HepG2 (cell line): ENCODE data around the gene RANBP3. TPM values are rescaled to one million over a fixed set of nuclear protein-coding genes. Genes with fewer than 3 reads are reported as not detected.

Experiments used
- ARNT ChIP-seq: fragments of 450-650 bp; IDR thresholded peaks from 2 replicates; pipeline ENCODE4 v1.6.1; 2017
- CENPT ChIP-seq: sonication (generic); formaldehyde crosslinking; IDR thresholded peaks from 2 replicates; pipeline ENCODE4 v1.8.0; 2022; ENCODE audit warnings: low read depth, mild to moderate bottlenecking, moderate library complexity, missing genetic modification reagents
- DZIP1 ChIP-seq: sonication (generic); formaldehyde crosslinking; IDR thresholded peaks from 2 replicates; pipeline ENCODE4 v1.5.0; 2020; ENCODE audit warnings: mild to moderate bottlenecking, missing genetic modification reagents
- FOSL1 ChIP-seq: sonication (generic); formaldehyde crosslinking; IDR thresholded peaks from 2 replicates; pipeline ENCODE4 v1.9.0; 2021; ENCODE audit warnings: missing genetic modification reagents, borderline replicate concordance
- MED8 ChIP-seq: sonication (generic); formaldehyde crosslinking; IDR thresholded peaks from 2 replicates; pipeline ENCODE4 v1.8.1; 2023; ENCODE audit warnings: mild to moderate bottlenecking, missing genetic modification reagents; ENCODE audit not compliant: insufficient replicate concordance
- NFE2 ChIP-seq: sonication (generic); formaldehyde crosslinking; IDR thresholded peaks from 2 replicates; pipeline ENCODE4 v1.4.0; 2020; ENCODE audit warnings: missing genetic modification reagents
- NFE2L1 ChIP-seq: sonication (generic); formaldehyde crosslinking; IDR thresholded peaks from 2 replicates; pipeline ENCODE4 v1.4.0; 2020; ENCODE audit warnings: missing genetic modification reagents, mild to moderate bottlenecking, borderline replicate concordance
- PAF1 ChIP-seq: IDR thresholded peaks from 2 replicates; pipeline ENCODE4 v1.6.1; 2016; ENCODE audit warnings: missing genetic modification reagents, missing compliant biosample characterization
- PHF5A ChIP-seq: IDR thresholded peaks from one replicate; pipeline ENCODE4 v1.6.1; 2018; ENCODE audit warnings: low read depth, missing genetic modification reagents; ENCODE audit not compliant: unreplicated experiment
- RXRB ChIP-seq: IDR thresholded peaks from 2 replicates; pipeline ENCODE4 v1.6.1; 2016; ENCODE audit warnings: borderline replicate concordance, missing genetic modification reagents, missing compliant biosample characterization
- SALL1 ChIP-seq: sonication (generic); formaldehyde crosslinking; IDR thresholded peaks from 2 replicates; pipeline ENCODE4 v1.8.0; 2022; ENCODE audit warnings: mild to moderate bottlenecking, missing genetic modification reagents
- SALL2 ChIP-seq: sonication (generic); formaldehyde crosslinking; IDR thresholded peaks from 2 replicates; pipeline ENCODE4 v1.8.1; 2023; ENCODE audit warnings: mild to moderate bottlenecking, missing genetic modification reagents, inconsistent platforms
- STAT5B ChIP-seq: sonication (generic); formaldehyde crosslinking; IDR thresholded peaks from 2 replicates; pipeline ENCODE4 v1.4.0; 2020; ENCODE audit warnings: missing genetic modification reagents
- TCF12 ChIP-seq, 2 experiments: fragments of 450-650 bp in 1 of 2; sonication (generic) in 1 of 2; formaldehyde crosslinking in 1 of 2; IDR thresholded peaks; 2 replicates each; pipeline versions ENCODE4 v1.6.1 to v1.8.0; 2017 to 2022; ENCODE audit warnings: antibody characterized with exemption in 1 of 2, mild to moderate bottlenecking in 1 of 2, missing genetic modification reagents in 1 of 2, moderate library complexity in 1 of 2
- THAP11 ChIP-seq: IDR thresholded peaks from 2 replicates; pipeline ENCODE4 v1.6.1; 2016; ENCODE audit warnings: missing biosample characterization, missing genetic modification reagents
- ZMAT3 ChIP-seq: sonication (generic); formaldehyde crosslinking; conservative IDR thresholded peaks from 2 replicates; pipeline ENCODE4 v1.7.0; 2021; ENCODE audit warnings: missing genetic modification reagents
- ZNF12 ChIP-seq: sonication (generic); formaldehyde crosslinking; IDR thresholded peaks from 2 replicates; pipeline ENCODE4 v1.5.0; 2020; ENCODE audit warnings: missing genetic modification reagents
- ZNF256 ChIP-seq: sonication (generic); formaldehyde crosslinking; conservative IDR thresholded peaks from 2 replicates; pipeline ENCODE4 v1.4.0; 2020; ENCODE audit warnings: missing genetic modification reagents
- ZNF343 ChIP-seq: sonication (generic); formaldehyde crosslinking; IDR thresholded peaks from 2 replicates; pipeline ENCODE4 v1.4.0; 2020; ENCODE audit warnings: mild to moderate bottlenecking, missing genetic modification reagents
- ZNF543 ChIP-seq: sonication (generic); formaldehyde crosslinking; IDR thresholded peaks from 2 replicates; pipeline ENCODE4 v1.4.0; 2020; ENCODE audit warnings: mild to moderate bottlenecking, missing genetic modification reagents
- ZNF557 ChIP-seq: sonication (generic); formaldehyde crosslinking; IDR thresholded peaks from 2 replicates; pipeline ENCODE4 v1.4.0; 2020; ENCODE audit warnings: missing genetic modification reagents
- ZNF660 ChIP-seq: sonication (generic); formaldehyde crosslinking; IDR thresholded peaks from 2 replicates; pipeline ENCODE4 v1.5.1; 2020; ENCODE audit warnings: mild to moderate bottlenecking, low read depth, missing genetic modification reagents, borderline replicate concordance
- ZNF672 ChIP-seq: sonication (generic); formaldehyde crosslinking; IDR thresholded peaks from 2 replicates; pipeline ENCODE4 v1.8.1; 2022; ENCODE audit warnings: missing genetic modification reagents
- ZNF709 ChIP-seq: sonication (generic); formaldehyde crosslinking; IDR thresholded peaks from 2 replicates; pipeline ENCODE4 v1.5.0; 2020; ENCODE audit warnings: mild to moderate bottlenecking, missing genetic modification reagents
- ZNF883 ChIP-seq: sonication (generic); formaldehyde crosslinking; IDR thresholded peaks from 2 replicates; pipeline ENCODE4 v1.5.1; 2020; ENCODE audit warnings: mild to moderate bottlenecking, missing genetic modification reagents; ENCODE audit errors: not compliant biosample characterization
- polyA plus RNA-seq, 8 experiments: library from polyadenylated mRNA; depleted of rRNA in 3 of 8; stranded (reverse) in 7 of 8; unstranded in 1 of 8; fragments of >200 nt; fragmentation: Illumina TruSeq in 4 of 8; extraction: Trizol in 4 of 8; gene quantifications; 2 replicates each; pipeline versions ENCODE4 v1.2.1 to v1.2.3, GENCODE V29; 2011 to 2016; ENCODE audit warnings: low read depth in 4 of 8, missing spikeins in 1 of 8, mixed read lengths in 1 of 8; ENCODE audit not compliant: insufficient read depth in 1 of 8
- total RNA-seq, 5 experiments: library from RNA; depleted of rRNA; stranded (reverse); fragments of >200 nt; fragmentation: Illumina TruSeq; extraction: Trizol; gene quantifications; 2 replicates each; pipeline ENCODE4 v1.2.3, GENCODE V29; 2016; ENCODE audit warnings: low read depth in 1 of 5
- TF ChIP-seq, protein P1 (sequence below): fragments of 450-650 bp; IDR thresholded peaks from 2 replicates; pipeline ENCODE4 v1.6.1; 2017
- TF ChIP-seq, protein P2 (sequence below): sonication (generic); formaldehyde crosslinking; IDR thresholded peaks from 2 replicates; pipeline ENCODE4 v1.5.0; 2020; ENCODE audit warnings: missing genetic modification reagents
- TF ChIP-seq, protein P3 (sequence below): IDR thresholded peaks from 2 replicates; pipeline ENCODE4 v1.6.1; 2016; ENCODE audit warnings: low read depth, borderline replicate concordance

The RANBP3 gene
- total and polyA plus RNA-seq, 2 of the 13 experiments (the other 11 are each of a cell fraction or from before 2014, with no cell fraction given), result 39.5 to 149 TPM

- TF ChIP-seq ZNF709 (CRISPR knock-in tag) (no peak), THAP11 (no peak), ZNF256 (0 out of 2 replicates have a peak, but pooled peaks have one; percentile 36), ZNF343 (CRISPR knock-in tag) (no peak), NFE2 (CRISPR knock-in tag) (no peak), SALL2 (CRISPR knock-in tag) (no peak), CENPT (no peak), FOSL1 (CRISPR knock-in tag) (no peak), ZMAT3 (peak; percentile 66; the same call in 1 of the 2 replicates), RXRB (CRISPR knock-in tag) (peak; percentile 88), MED8 (CRISPR knock-in tag) (peak; percentile 27), TCF12 (IDR thresholded peaks at IDR 0.05) (no peak), TCF12 (CRISPR knock-in tag; IDR thresholded peaks at IDR 0.05) (no peak; the same call in 1 of the 2 replicates), ZNF660 (CRISPR knock-in tag) (no peak), ZNF543 (CRISPR knock-in tag) (peak; percentile 100), SALL1 (CRISPR knock-in tag) (peak; percentile 88), PAF1 (no peak), ZNF883 (no peak), ARNT (no peak), STAT5B (CRISPR knock-in tag) (no peak), NFE2L1 (CRISPR knock-in tag) (no peak), DZIP1 (CRISPR knock-in tag) (no peak), PHF5A (CRISPR knock-in tag) (no peak), ZNF672 (CRISPR knock-in tag) (no peak), ZNF557 (CRISPR knock-in tag) (peak; percentile 35; the same call in 1 of the 2 replicates), ZNF12 (CRISPR knock-in tag) (peak; percentile 66; the same call in 1 of the 2 replicates)
- TF ChIP-seq, protein P1, sequence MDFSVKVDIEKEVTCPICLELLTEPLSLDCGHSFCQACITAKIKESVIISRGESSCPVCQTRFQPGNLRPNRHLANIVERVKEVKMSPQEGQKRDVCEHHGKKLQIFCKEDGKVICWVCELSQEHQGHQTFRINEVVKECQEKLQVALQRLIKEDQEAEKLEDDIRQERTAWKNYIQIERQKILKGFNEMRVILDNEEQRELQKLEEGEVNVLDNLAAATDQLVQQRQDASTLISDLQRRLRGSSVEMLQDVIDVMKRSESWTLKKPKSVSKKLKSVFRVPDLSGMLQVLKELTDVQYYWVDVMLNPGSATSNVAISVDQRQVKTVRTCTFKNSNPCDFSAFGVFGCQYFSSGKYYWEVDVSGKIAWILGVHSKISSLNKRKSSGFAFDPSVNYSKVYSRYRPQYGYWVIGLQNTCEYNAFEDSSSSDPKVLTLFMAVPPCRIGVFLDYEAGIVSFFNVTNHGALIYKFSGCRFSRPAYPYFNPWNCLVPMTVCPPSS, result no peak
- TF ChIP-seq, protein P2, sequence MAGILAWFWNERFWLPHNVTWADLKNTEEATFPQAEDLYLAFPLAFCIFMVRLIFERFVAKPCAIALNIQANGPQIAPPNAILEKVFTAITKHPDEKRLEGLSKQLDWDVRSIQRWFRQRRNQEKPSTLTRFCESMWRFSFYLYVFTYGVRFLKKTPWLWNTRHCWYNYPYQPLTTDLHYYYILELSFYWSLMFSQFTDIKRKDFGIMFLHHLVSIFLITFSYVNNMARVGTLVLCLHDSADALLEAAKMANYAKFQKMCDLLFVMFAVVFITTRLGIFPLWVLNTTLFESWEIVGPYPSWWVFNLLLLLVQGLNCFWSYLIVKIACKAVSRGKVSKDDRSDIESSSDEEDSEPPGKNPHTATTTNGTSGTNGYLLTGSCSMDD (CRISPR knock-in tag), result no peak
- TF ChIP-seq, protein P3, sequence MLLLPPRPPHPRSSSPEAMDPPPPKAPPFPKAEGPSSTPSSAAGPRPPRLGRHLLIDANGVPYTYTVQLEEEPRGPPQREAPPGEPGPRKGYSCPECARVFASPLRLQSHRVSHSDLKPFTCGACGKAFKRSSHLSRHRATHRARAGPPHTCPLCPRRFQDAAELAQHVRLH (CRISPR knock-in tag), result peak; percentile 72; the same call in 1 of the 2 replicates
Measured at GRCh38 chr19:5880604-5881078, 97.3 kb downstream of the RANBP3 start (continued).
